HL-60/S4 treated with phorbol 12-myristate 13-acetate at 8.2 ng/mL for 4 days and 3 days (cell line): Measurements from ENCODE around the gene RNF152.

ENCODE experiments used
- in situ Hi-C: fragments of 300-500 bp; cut with MboI; formaldehyde crosslinking; loops from 2 replicates; pipeline ENCODE4 v1.15.0; 2022; ENCODE audit warnings: low sequenced_read_pairs

RNF152 gene

DNA sequence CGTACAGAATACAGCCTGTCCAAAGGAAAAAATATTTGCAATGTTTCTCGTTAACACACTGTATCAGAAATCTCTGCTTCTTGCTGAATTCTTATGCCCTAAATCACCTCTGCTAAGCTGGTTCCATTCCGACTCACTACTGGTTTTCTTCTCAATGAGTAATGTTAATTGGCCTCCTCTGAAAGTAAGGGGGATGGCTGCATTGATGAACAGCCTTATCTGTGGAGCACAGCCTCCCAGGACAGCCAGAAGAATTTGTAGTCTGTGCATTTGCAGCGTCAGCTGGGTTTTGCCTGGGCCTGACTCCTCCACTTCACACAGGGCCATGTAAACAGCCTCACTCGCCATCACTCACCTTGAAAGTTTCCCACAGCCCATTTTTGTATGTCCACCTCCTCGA is 127.7 kb downstream of the RNF152 start:
- in situ Hi-C loops: no loop called here

DNA sequence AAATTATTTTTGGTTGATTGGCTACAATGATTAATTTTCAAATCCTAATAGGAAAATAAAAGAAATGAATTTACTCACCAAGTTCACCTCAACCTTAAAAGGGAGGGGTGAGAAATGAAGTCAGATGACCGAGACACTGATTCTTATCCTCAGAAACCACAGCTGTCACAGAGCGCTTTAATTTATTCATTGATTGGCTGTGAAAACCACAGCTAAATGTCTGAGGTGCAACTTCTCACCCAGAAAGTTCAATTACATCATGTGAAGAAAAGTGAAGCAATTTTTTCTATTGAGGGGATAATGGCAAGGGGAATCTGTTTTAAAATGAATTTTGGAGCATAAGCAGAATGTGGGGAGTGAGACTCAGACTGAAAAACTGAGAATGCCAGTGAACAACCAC is 128.4 kb downstream of the RNF152 start:
- in situ Hi-C loops: no loop called here

DNA sequence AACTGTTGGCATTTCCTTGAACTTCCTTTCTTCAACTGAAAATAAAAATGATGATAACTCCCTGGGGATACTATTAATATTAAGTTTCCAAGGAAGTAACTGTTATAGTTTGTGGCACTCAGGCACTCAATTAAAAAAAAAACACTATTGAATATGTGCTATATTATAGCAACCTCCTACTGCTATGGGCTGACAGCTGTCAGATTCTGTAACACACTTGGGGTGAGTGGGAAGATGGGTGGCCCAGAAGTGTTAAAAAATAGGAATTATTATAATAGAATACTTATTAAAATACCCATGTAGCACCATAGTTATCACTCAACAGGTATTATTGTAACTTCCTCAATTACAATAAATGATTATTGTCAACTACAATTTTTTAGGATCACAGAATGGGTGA is 130.9 kb downstream of the RNF152 start:
- in situ Hi-C loops: no loop called here
